Skeletal muscle cell (primary cell): ENCODE results near the gene OGFOD2.

ENCODE experiments used
- DNase-seq: peaks from one replicate; pipeline ENCODE4 v3.0.0-alpha.2; 2010; ENCODE audit warnings: low read depth
- H3K4me3 ChIP-seq: 2 replicates; pipeline ENCODE4 v1.5.1; 2011; ENCODE audit warnings: low read depth, mild to moderate bottlenecking, control low read depth, low read length, moderate library complexity

The OGFOD2 gene

GRCh38 chr12:123024819-123025391 is 49.9 kb downstream of the OGFOD2 start:
- no peak overlapping the region for H3K4me3 ChIP-seq
- DNase-seq: no peak

GRCh38 chr12:123026094-123026853 is 51.2 kb downstream of the OGFOD2 start:
- DNase-seq: no peak
- no peak overlapping the region for H3K4me3 ChIP-seq

GRCh38 chr12:123027726-123028445 is 52.8 kb downstream of the OGFOD2 start:
- no peak for DNase-seq
- H3K4me3 ChIP-seq: no peak overlapping the region

GRCh38 chr12:123028475-123028874 is 53.4 kb downstream of the OGFOD2 start:
- DNase-seq: no peak
- no peak overlapping the region for H3K4me3 ChIP-seq

GRCh38 chr12:123029550-123029949 is 54.5 kb downstream of the OGFOD2 start:
- DNase-seq: no peak
- no peak overlapping the region for H3K4me3 ChIP-seq
